GM13977 (cell line): ENCODE data around the gene E2F6.

Experiments used
- DNase-seq: peaks from one replicate; pipeline ENCODE4 v3.0.0; 2012; ENCODE audit warnings: low spot score
- in situ Hi-C: fragments of 300-500 bp; cut with MboI; formaldehyde crosslinking; loops from one replicate; pipeline ENCODE4 v1.12.0; 2022; ENCODE audit warnings: low sequenced_read_pairs, low pct_unique_long_range_greater_than_20kb, mixed read lengths, inconsistent platforms; ENCODE audit not compliant: unreplicated experiment
- TF ChIP-seq, protein P1 (sequence below): IDR thresholded peaks from 2 replicates; pipeline ENCODE4 v1.5.1; 2012; ENCODE audit warnings: mild to moderate bottlenecking, control low read depth; ENCODE audit not compliant: insufficient read depth; ENCODE audit errors: extremely low read depth, missing control alignments

Gene E2F6

DNA sequence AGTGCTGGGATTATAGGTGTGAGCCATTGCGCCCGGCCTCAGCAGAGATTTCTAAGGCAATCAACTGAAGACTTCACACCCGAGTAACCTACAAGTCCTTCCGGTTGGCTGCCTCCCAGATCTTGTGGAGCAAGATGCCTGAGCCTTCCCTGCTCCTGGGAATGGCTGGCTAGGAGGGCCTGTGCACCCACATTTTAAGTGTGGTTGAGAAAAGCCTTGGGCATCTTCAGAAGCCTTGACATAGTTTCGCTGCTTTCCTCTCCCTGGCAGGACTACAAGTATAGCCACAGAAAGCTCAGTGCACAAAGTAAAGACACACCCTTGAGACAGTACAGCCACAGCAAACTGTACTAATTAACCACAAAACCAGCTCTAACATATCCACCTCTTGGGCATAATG is 35.2 kb downstream of the E2F6 start:
- no peak for DNase-seq
- in situ Hi-C loops: loop anchor here (25.0 kb wide), 1 partner anchor 593 kb away; no protein-coding TSS in a partner anchor
- TF ChIP-seq, protein P1, sequence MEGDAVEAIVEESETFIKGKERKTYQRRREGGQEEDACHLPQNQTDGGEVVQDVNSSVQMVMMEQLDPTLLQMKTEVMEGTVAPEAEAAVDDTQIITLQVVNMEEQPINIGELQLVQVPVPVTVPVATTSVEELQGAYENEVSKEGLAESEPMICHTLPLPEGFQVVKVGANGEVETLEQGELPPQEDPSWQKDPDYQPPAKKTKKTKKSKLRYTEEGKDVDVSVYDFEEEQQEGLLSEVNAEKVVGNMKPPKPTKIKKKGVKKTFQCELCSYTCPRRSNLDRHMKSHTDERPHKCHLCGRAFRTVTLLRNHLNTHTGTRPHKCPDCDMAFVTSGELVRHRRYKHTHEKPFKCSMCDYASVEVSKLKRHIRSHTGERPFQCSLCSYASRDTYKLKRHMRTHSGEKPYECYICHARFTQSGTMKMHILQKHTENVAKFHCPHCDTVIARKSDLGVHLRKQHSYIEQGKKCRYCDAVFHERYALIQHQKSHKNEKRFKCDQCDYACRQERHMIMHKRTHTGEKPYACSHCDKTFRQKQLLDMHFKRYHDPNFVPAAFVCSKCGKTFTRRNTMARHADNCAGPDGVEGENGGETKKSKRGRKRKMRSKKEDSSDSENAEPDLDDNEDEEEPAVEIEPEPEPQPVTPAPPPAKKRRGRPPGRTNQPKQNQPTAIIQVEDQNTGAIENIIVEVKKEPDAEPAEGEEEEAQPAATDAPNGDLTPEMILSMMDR: no peak

- no peak for DNase-seq
Measured at GRCh38 chr2:11427224-11427623, 38.7 kb downstream of the E2F6 start.

GRCh38 chr2:11422901-11423435 is 43.0 kb downstream of the E2F6 start:
- in situ Hi-C loops: loop anchor here (25.0 kb wide), 2 partner anchors 186 to 286 kb away; a partner anchor contains a TSS
- DNase-seq: no peak
- TF ChIP-seq, protein P1: no peak

More at GRCh38 chr2:11427224-11427623, 38.7 kb downstream of the E2F6 start:
- TF ChIP-seq, protein P1: no peak
- in situ Hi-C loops: loop anchor here (25.0 kb wide), 1 partner anchor 590 kb away; no protein-coding TSS in a partner anchor

GRCh38 chr2:11422491-11422865 is 43.5 kb downstream of the E2F6 start:
- TF ChIP-seq, protein P1: no peak
- in situ Hi-C loops: loop anchor here (25.0 kb wide), 2 partner anchors 185 to 285 kb away; a partner anchor contains a TSS
- DNase-seq: no peak

DNA sequence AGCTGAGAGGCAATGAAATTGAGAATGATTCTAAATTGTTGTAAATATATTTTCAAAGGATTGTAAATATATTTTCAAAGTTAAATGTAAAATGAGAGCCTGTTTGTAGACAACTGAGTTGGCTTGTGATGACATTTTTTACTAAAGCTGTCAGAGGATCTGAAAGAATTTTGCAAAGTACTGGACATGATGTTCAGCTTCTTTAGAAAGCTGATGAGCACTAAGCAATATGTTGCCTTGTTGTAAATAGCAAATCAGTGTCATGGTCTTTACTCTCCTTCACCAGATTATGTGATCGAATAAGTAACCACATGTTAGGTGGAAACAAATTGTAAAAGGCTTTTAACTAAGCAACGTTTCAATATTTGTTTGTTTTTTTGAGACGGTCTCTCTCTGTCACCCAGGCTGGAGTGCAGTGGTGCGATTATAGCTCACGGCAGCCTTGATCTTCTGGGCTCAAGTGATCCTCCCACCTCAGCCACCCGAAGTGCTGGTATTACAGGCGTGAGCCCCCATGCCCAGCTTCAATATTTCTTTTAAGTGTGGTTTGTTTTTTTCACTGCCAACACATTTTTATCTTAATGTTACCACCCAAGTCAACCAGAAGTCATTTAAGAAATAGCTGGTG is 44.0 kb downstream of the E2F6 start:
- in situ Hi-C loops: loop anchor here (25.0 kb wide), 2 partner anchors 185 to 285 kb away; a partner anchor contains a TSS
- TF ChIP-seq, protein P1: no peak

DNA sequence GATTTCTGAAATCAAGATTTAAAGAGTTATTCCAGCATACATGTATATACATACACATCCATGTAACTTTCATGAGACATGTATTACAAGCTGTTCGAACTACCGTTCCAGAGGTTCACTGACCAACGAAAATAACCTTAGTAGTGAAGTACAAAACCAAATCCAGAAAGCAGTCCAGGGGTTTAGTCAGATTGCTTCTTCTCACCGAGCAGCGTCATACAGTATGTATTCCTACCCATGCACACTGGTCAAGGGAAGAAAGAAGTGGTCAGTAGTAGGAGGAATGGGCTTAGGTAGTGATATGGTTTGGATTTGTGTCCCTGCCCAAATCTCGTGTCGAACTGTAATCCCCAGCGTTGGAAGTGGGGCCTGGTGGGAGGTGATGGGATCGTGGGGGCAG is 45.3 kb downstream of the E2F6 start:
- no peak for DNase-seq
- in situ Hi-C loops: loop anchor here (25.0 kb wide), 2 partner anchors 183 to 283 kb away; a partner anchor contains a TSS
- TF ChIP-seq, protein P1: no peak

More for the DNA sequence above, 44.0 kb downstream of the E2F6 start:
- no peak for DNase-seq
